ENCODE measurements around the gene STXBP4.

GRCh38 chr17:55172612-55173011 lies 204.0 kb downstream of the STXBP4 start:
- TF ChIP-seq CTCF (optimal IDR thresholded peaks at IDR 0.05 in 1 of 3, IDR thresholded peaks at IDR 0.05 in 1 of 3, conservative IDR thresholded peaks at IDR 0.05 in 1 of 3; ENCODE audit: extremely low read depth in 1 of 3, insufficient read depth in 2 of 3, low read length in 3 of 3) = no peak
- TF ChIP-seq EZH2 (IDR thresholded peaks at IDR 0.05; ENCODE audit: low read length) = no peak
